Stimulated activated effector memory CD8-positive, alpha-beta T cell treated with anti-CD3 and anti-CD28 coated beads, Interleukin-12 subunit alpha, Interleukin-12 subunit beta, amount 100 ng/mL, for 72 hours (primary cell): ENCODE results near the gene TMEM179.
"Not testable (repeated sequence)": the region's sequence is repeated elsewhere in the genome, so short reads cannot be mapped to it uniquely, and the experiment has no call there.

Experiments
- ATAC-seq: fragments of 150-1000 bp; cut with Tn5 transposase; 2 replicates; pipeline ENCODE4 v1.10.0; 2021
- DNase-seq, 2 donors: peaks; one replicate each; pipeline ENCODE4 v3.0.0; 2021 to 2022; ENCODE audit warnings: low spot score in 2 of 2
- H3K27ac Mint-ChIP-seq: one replicate; pipeline ENCODE4 v1.8.0; 2022; ENCODE audit warnings: mild to moderate bottlenecking, mixed read lengths
- H3K36me3 Mint-ChIP-seq: one replicate; pipeline ENCODE4 v1.8.0; 2022; ENCODE audit warnings: mild to moderate bottlenecking, mixed read lengths
- H3K4me1 Mint-ChIP-seq: one replicate; pipeline ENCODE4 v1.8.0; 2022; ENCODE audit warnings: mixed read lengths
- H3K4me3 Mint-ChIP-seq: one replicate; pipeline ENCODE4 v1.8.0; 2022; ENCODE audit warnings: mild to moderate bottlenecking, mixed read lengths
- H3K9me3 Mint-ChIP-seq: one replicate; pipeline ENCODE4 v1.8.0; 2022; ENCODE audit warnings: mixed read lengths

The TMEM179 gene

DNA sequence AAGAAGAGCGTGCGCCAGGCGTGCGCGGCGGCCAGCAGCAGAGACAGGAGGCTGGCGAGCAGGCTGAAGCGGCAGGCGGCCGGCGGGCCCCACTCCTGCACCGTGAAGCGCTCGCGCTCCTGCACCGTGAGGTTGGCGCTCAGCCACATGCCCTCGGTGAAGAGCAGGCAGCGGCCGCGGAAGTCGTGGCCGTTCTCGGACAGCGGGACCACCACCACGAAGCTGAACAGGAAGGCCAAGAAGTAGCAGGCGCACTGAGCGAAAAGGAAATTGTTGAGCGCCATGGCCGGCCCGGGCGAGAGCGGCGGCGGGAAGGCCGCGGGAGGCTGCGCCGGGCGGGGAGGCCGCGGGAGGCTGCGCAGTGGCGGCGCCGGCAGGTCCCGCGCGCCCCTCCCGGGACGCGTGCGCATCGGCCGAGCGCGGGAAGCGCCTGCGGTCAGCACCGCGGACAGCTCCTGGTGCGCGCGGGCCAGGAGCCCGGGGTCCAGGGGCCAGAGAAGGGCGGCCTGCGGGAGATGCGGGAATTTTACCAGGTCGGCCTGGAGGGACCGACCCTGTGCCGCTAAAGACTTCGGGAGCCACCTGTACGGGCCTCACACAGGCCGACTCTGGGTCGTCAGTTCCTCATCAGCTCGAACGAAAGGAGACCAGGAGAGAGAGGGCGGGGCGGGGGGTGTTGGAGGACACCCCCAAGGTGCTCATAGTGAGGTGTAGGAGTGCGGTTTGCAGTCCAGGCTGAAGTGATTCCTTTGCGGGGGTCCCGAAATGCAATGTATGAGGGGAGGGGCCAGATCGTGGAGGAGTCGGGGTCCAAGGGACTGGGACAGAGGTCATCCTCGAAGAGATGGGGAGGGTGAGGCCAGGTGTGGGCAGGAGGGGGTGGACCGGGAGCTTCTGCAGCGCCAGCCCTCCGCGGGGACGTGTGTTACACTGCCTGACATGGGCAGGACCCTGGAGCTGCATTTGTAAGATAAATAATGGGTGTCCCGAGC lies at the start of gene TMEM179:
TMEM179 (minus strand) TSS at position 315 of the 992 bp plus-strand sequence; CDS start at position 284, 31 bp downstream.
- no peak for DNase-seq
- Mint-ChIP-seq H3K27ac (no peak within 1 kb of the TSS), H3K4me3 (no peak within 1 kb of the TSS), H3K4me1 (peaks cover 8% of the 10 kb centered on the region), H3K9me3 (no peaks in the 10 kb centered on the region), H3K36me3 (no peaks in the 10 kb centered on the region)
- ATAC-seq, result no peak

DNA sequence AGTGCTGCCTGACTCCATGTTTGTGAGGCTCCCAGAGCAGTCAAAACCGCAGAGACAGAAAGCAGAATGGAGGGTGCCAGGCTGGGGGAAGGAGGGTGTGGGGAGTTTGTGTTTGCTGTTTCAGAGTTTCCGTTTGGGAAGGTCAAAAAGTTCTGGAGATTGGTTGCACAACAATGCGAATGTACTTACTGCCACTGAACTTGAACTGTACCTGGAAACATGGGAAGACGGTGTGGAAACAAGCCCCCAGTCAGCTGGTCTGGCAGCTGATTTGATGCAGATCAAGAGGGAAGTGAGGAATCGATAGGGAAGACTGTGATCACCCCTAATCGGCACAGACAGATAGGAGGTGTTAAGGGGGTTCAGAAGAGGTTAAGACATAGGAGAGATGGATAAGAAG lies 49.5 kb upstream of the TMEM179 start:
- no peak for DNase-seq
- no peaks in the 10 kb centered on the region for H3K36me3 Mint-ChIP-seq
- no peak overlapping the region for H3K27ac Mint-ChIP-seq
- ATAC-seq, result no peak
- H3K4me3 Mint-ChIP-seq, result no peak overlapping the region
- H3K9me3 Mint-ChIP-seq, result no peaks in the 10 kb centered on the region
- H3K4me1 Mint-ChIP-seq, result peaks cover 10% of the 10 kb centered on the region

DNA sequence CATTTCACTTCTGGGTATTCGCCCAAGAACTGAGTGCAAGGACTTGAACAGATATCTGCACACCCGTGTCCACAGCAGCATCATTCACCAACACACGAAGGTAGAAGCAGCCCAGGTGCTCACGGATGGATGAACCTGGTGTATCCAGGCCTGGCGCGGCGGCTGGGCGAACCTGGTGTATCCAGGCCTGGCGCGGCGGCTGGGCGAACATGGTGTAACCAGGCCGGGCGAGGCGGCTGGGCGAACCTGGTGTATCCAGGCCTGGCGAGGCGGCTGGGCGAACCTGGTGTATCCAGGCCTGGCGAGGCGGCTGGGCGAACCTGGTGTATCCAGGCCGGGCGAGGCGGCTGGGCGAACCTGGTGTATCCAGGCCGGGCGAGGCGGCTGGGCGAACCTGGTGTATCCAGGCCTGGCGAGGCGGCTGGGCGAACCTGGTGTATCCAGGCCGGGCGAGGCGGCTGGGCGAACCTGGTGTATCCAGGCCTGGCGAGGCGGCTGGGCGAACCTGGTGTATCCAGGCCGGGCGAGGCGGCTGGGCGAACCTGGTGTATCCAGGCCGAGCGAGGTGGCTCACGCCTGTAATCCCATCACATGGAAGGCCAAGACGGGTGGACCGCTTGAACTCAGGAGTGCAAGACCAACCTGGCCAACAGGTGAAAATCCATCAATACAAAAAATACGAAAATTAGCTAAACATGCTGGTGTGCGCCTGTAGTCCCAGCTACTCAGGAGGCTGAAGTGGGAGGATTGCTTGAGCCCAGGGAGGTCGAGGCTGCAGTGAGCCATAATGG lies 48.8 kb upstream of the TMEM179 start:
- H3K36me3 Mint-ChIP-seq, H3K27ac Mint-ChIP-seq, DNase-seq, H3K4me3 Mint-ChIP-seq, ATAC-seq, H3K9me3 Mint-ChIP-seq: not testable (repeated sequence)
- peaks cover 10% of the 10 kb centered on the region for H3K4me1 Mint-ChIP-seq

DNA sequence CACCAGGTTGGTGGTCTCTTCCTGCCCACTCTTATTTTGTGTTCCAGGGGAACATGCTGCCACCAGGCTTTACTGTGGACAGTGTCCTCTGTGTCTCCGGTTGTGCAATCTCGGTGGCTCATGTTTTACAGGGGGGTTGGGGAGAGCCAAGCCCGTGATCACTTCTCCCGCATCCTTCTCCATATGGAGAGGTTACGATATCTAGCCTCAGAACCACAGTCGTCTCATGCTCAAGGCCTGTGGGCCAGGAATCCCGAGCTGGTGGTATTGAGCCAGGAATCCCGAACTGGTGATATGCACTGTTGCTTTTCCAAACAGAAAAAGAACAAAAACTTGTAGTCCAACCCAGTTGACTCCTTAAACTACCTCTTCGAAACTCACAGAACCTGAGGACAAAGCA lies 47.8 kb upstream of the TMEM179 start:
- Mint-ChIP-seq H3K9me3 (no peaks in the 10 kb centered on the region), H3K36me3 (no peaks in the 10 kb centered on the region), H3K4me3 (no peak overlapping the region), H3K4me1 (peaks cover 10% of the 10 kb centered on the region), H3K27ac (no peak overlapping the region)
- no peak for ATAC-seq
- no peak for DNase-seq

DNA sequence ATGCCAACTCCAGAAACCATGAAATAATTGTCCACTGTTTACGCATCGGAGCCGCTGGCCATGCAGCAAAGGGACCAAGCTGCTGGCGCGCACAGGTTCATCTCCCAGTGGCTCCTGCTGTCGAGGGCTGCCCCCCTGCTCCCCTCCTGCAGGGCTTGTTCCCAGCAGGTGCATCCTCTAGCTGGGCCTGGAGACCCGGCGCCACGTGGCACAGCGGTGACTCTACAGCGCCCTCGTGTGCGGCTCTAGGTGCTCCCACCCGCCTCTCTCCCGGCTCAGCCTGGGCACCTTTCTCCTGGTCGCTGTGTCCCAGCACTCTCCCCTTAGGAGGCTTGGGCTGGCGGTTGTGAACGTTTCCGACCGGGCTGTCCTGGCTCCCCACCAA lies 47.3 kb upstream of the TMEM179 start:
- Mint-ChIP-seq H3K4me3 (no peak overlapping the region), H3K36me3 (no peaks in the 10 kb centered on the region), H3K27ac (no peak overlapping the region), H3K4me1 (peaks cover 10% of the 10 kb centered on the region), H3K9me3 (no peaks in the 10 kb centered on the region)
- DNase-seq, result no peak
- ATAC-seq, result no peak

DNA sequence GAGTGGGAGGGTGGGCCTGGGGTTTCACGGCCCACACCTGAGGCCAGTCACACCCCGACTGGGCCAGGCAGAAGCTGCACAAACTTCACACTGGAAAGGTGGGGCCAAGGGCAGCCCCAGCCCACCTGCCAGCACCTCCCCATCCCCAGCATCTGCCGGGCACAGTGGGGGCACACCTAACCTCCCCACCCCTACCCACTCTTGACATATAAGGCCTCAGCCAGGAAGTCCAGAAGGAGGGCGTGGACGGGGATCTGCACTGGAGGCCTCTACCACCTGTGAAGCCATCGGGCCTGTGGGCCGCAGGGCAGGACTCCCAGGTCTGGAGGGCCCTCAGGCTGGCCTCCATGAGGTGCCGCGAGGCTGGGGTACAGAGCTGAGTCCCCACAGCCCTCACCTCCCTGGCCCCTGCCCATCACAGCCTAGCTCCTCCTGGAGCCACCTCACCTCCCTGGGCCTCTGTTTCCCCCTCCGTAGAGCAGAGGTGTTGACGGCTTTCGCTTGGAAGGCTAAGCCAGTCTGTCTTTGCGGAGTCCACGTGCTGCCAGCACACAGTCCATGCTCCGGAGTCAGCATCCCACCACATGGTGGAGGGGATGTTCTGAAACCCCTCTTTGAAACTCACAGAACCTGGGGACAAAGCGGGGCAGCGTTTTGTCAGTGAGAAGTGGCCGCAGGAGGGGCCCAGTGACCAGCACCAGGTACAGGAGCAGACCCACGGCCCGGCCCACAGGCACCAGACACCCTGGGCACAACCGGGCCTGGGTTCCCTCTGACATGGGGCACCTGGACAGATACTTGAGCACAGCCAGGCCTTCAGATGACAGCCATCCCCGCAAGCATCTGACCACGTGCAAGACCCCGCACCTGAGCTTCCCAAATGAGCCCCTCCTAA lies 46.7 kb upstream of the TMEM179 start:
- Mint-ChIP-seq H3K36me3 (no peaks in the 10 kb centered on the region), H3K4me3 (no peak overlapping the region), H3K4me1 (peaks cover 9% of the 10 kb centered on the region), H3K9me3 (no peaks in the 10 kb centered on the region), H3K27ac (no peak overlapping the region)
- ATAC-seq (no peak), DNase-seq (no peak)

DNA sequence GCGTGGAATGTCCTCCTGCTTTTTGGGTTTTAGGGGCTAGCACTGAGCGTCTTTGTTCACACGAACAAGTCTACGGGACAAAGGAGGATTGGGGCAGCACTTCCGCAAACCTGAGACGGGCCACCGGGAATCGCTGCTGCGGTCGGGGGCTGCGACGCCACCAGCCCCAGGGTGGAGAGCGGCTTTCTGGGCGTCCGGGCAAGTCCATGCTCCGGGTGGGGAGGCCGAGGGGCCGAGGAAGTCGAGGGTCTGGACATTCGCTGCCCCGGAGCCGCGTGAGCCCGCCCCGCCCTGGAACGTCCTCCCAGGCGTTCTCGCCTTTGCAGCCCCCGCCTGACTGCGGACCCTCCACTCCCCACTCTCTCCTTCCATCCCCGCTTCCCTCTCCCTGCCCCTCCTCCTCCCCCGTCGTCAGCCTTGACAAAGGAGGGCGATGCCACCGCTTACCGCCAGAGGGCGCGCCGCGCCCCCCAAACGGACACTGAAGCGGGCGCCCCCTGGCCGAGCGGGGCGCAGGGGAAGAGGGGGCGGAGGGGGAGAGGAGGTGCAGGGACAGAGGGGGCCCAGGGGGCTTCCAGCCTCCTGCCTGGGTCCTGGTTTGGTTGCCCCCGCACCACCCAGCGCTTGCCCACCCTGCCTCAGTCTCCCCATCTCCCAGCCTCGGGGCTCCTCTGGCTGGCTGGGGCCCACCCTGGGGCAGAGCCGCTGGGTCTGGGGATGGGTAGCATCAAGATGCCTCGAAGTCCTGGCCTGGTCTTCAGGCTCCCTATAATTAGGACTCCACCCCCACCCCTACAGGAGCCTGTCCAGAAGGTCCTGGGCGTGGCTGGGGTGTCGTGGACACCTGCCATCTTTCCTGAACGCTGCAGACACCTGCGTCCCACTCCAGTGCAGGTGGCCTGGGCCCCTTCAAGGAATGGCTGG lies 45.7 kb upstream of the TMEM179 start:
- peak; percentile 73 for ATAC-seq
- Mint-ChIP-seq H3K9me3 (no peaks in the 10 kb centered on the region), H3K36me3 (no peaks in the 10 kb centered on the region), H3K27ac (no peak overlapping the region), H3K4me3 (peak overlapping the region; percentile 30), H3K4me1 (no peaks in the 10 kb centered on the region)
- DNase-seq, result peak; percentile 69 to 82

DNA sequence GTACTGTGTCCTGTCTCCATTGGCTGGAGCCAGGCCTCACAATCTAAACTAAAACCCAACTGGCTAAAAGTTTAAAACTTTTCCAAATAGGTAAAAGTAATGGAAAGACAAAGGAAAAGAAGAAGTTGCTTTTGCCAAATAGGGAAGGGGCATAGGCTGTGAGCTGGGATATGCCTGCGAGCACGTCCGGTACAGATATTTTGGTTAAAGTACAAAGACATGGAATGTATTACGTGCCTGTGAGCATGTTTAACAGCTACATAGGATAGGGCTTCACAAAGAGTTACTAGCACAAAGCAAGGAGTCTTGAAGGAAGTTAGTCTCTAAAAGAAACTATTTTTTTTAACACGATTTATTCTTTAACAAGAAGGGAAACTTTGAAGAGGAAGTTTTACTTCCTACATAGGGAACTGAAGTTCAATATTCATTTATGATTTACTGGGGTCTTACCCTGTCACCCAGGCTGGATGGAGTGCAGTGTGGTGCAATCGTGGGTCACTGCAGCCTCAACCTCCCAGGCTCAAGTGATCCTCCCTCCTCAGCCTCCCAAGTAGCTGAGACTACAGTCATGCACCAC lies 43.0 kb upstream of the TMEM179 start:
- Mint-ChIP-seq H3K27ac (no peak overlapping the region), H3K36me3 (no peaks in the 10 kb centered on the region), H3K4me1 (no peaks in the 10 kb centered on the region), H3K9me3 (no peaks in the 10 kb centered on the region), H3K4me3 (no peak overlapping the region)
- DNase-seq (no peak), ATAC-seq (no peak)

DNA sequence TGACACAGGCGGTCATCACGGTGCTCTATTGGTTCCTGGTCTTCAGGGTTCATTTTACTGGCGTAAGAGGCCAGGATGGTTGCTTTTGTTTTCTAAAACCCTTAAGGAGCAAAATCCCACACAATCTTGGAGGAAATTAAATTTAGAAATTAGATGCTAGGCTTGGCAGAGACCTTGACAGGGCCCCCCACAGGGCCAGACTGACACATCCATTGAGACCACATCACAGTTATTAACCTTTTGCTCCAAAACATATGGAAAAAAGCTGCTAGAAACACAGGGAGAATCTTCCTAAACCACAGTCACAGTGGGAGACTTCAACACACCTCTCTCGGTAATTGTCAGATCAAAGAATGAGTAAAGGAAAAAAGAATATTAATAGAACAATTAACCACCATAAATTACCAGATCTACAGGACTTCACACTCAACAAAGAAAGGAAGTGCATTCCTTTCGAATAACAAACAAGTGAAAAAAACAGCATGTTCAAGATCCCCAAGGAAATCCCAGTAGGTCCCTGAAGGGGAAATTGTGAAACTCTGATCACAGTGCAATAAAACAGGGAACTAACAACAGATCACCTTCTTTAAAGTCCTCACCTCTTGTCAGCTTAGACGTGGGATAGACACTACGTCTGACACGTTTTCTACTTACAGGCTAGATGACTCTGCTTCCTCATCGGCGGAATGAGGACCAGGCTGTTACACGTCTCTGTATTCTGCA lies 40.2 kb upstream of the TMEM179 start:
- ATAC-seq, result no peak
- no peak overlapping the region for H3K4me3 Mint-ChIP-seq

DNA sequence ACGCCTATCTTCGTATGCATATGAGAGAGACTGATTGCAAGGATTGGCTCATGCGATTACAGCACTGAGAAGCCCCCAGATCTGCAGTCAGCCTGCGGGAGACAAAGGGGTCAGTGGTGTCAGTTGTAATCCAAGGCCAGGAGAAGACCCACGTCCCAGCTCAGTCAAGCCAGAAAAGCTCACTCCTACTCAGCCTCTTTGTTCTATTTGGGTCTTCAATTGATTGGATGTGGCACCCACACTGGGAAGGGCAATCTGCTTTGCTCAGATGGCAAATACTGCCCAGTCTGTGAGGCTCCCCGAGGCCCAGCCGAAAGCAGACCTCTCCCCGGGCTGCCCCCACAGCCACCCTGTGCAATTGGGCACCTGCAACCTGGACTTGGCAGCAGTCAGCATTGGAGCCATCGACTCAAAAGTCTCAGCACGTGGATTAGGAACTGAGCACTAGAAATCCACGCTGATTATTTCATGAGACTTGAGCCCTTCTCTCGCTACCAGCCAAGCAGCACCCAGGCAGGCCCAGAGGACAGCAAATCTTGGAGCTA lies 39.6 kb upstream of the TMEM179 start:
- Mint-ChIP-seq H3K27ac (no peak overlapping the region), H3K4me3 (no peak overlapping the region), H3K36me3 (no peaks in the 10 kb centered on the region), H3K4me1 (no peaks in the 10 kb centered on the region), H3K9me3 (no peaks in the 10 kb centered on the region)
- ATAC-seq (no peak), DNase-seq (no peak)

More for the DNA sequence above, 40.2 kb upstream of the TMEM179 start:
- Mint-ChIP-seq H3K4me1 (no peaks in the 10 kb centered on the region), H3K27ac (no peak overlapping the region), H3K36me3 (no peaks in the 10 kb centered on the region), H3K9me3 (no peaks in the 10 kb centered on the region)
- DNase-seq, result no peak

DNA sequence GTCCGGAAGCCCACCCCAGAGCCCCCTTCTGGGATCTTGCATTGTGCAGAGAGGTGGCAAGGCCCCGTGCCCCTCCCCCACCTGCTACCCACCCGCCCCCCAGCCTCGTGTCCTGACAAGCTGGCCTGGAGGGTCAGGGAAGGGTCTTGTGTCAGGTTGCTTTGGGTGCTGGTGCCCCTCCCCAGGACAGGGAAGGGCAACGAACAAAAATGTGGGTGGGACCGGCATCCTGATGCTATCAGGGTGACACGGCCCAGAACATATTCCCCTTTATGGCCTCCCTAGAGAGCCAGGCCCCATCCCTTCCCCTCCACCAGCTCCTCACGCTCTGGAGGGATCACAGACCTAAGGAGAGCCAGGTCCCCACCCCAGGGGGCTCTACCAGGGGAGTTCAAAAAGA lies 38.7 kb upstream of the TMEM179 start:
- Mint-ChIP-seq H3K4me3 (no peak overlapping the region), H3K9me3 (no peaks in the 10 kb centered on the region), H3K27ac (no peak overlapping the region), H3K36me3 (no peaks in the 10 kb centered on the region), H3K4me1 (no peaks in the 10 kb centered on the region)
- DNase-seq, result no peak
- ATAC-seq, result no peak

DNA sequence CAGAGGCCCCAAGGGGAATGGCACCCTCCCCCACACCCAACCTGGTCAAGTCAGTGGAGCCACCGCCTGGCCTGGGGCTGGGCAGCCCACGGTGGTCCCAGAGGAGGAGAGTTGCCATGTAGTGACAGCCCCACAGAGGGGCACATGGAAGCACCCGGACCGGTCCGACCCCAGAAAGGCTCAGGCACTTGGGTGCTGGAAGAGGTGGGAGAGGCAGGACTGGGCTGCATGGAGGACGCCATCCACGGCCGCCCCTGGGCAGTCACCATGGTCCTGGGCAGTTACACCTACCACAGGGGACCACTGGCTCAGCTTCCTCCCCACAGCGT lies 37.9 kb upstream of the TMEM179 start:
- no peak overlapping the region for H3K27ac Mint-ChIP-seq
- DNase-seq (no peak), ATAC-seq (no peak)
- no peak overlapping the region for H3K4me3 Mint-ChIP-seq
- H3K4me1 Mint-ChIP-seq, result no peaks in the 10 kb centered on the region
- H3K36me3 Mint-ChIP-seq, result no peaks in the 10 kb centered on the region
- no peaks in the 10 kb centered on the region for H3K9me3 Mint-ChIP-seq

DNA sequence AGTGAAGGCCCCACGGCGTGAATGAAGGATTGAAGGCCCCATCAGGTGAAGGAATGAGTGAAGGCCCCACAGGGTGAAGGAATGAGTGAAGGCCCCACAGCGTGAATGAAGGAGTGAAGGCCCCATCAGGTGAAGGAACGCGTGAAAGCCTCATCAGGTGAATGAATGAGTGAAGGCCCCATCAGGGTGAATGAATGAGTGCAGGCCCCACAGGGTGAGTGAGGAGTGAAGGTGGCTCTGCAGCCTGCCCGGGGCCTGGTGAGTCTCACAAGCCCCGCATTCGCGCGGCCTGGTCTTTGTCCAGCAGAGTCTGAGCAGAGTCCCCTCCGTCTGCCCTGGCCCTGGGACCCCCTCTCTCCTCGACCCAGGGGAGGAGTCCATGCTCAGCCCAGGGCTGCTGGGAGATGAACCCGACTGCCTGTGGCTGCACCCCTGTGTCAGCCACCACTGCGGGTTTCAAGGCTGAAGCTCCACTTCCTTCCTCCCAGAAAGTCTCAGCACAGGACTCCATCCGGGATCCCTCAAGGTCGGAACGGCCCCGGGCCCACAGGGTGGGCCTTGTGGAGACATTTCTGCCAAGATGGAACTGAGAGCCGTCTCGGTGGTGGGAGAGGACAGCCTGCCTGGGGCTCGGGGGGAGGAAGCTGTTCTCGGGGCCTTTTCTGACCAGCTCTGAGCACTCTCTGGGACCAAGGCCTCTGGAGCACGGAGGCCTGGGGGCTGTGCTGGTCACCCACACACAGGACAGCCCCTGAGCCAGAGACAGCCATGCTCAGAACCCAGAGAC lies 37.4 kb upstream of the TMEM179 start:
- no peaks in the 10 kb centered on the region for H3K36me3 Mint-ChIP-seq
- no peak overlapping the region for H3K27ac Mint-ChIP-seq
- DNase-seq (no peak), ATAC-seq (no peak)
- H3K4me3 Mint-ChIP-seq, result no peak overlapping the region
- H3K9me3 Mint-ChIP-seq, result no peaks in the 10 kb centered on the region
- no peaks in the 10 kb centered on the region for H3K4me1 Mint-ChIP-seq
